A673 (cell line): ENCODE results near the gene CREB3L4.

Experiments
- CTCF ChIP-seq: fragments of 300-800, 200-600 bp; sonication (generic); conservative IDR thresholded peaks from 2 replicates; pipeline ENCODE4 v1.5.1; 2017; ENCODE audit warnings: low read depth, mild to moderate bottlenecking, antibody characterized with exemption, low read length, moderate library complexity, mixed read lengths
- EZH2 ChIP-seq: fragments of 200-600 bp; sonication (generic); IDR thresholded peaks from 2 replicates; pipeline ENCODE4 v1.6.1; 2017; ENCODE audit warnings: borderline replicate concordance, low read depth, mild to moderate bottlenecking, mixed read lengths, antibody characterized with exemption, low read length; ENCODE audit not compliant: poor library complexity, severe bottlenecking

GRCh38 chr1:153928791-153929341 lies 38.8 kb upstream of the CREB3L4 start:
- TF ChIP-seq CTCF (no peak), EZH2 (no peak)
